Measurements from ENCODE around the gene PRELID2.
"Not testable (repeated sequence)": the region's sequence is repeated elsewhere in the genome, so short reads cannot be mapped to it uniquely, and the experiment has no call there.

The PRELID2 gene

GRCh38 chr5:145805819-145806218 lies 29.3 kb downstream of the PRELID2 start:
- Histone ChIP-seq H3K27me3 (ENCODE audit: control insufficient read depth, insufficient read depth, low read length) (no peaks in the 10 kb centered on the region), H3K4me3 (ENCODE audit: low read length) (no peak overlapping the region), H3K36me3 (ENCODE audit: control insufficient read depth, insufficient read depth, low read length) (no peaks in the 10 kb centered on the region), H3K4me1 (ENCODE audit: control insufficient read depth, insufficient read depth, low read length) (no peaks in the 10 kb centered on the region), H3K9ac (ENCODE audit: low read length) (no peak overlapping the region), H3K9me3 (ENCODE audit: control insufficient read depth, low read length) (no peaks in the 10 kb centered on the region)

GRCh38 chr5:145804701-145805100 lies 30.4 kb downstream of the PRELID2 start:
- no peaks in the 10 kb centered on the region for H3K9me3 ChIP-seq (ENCODE audit: control insufficient read depth, low read length)
- H3K27me3 ChIP-seq (ENCODE audit: control insufficient read depth, insufficient read depth, low read length) = no peaks in the 10 kb centered on the region
- no peaks in the 10 kb centered on the region for H3K4me1 ChIP-seq (ENCODE audit: control insufficient read depth, insufficient read depth, low read length)
- no peaks in the 10 kb centered on the region for H3K36me3 ChIP-seq (ENCODE audit: control insufficient read depth, insufficient read depth, low read length)
- H3K9ac ChIP-seq (ENCODE audit: low read length) = no peak overlapping the region
- H3K4me3 ChIP-seq (ENCODE audit: low read length) = no peak overlapping the region

GRCh38 chr5:145803112-145804004 lies 31.8 kb downstream of the PRELID2 start:
- Histone ChIP-seq H3K9ac (ENCODE audit: low read length) (no peak overlapping the region), H3K9me3 (ENCODE audit: control insufficient read depth, low read length) (no peaks in the 10 kb centered on the region), H3K27me3 (ENCODE audit: control insufficient read depth, insufficient read depth, low read length) (no peaks in the 10 kb centered on the region), H3K36me3 (ENCODE audit: control insufficient read depth, insufficient read depth, low read length) (no peaks in the 10 kb centered on the region), H3K4me3 (ENCODE audit: low read length) (no peak overlapping the region), H3K4me1 (ENCODE audit: control insufficient read depth, insufficient read depth, low read length) (no peaks in the 10 kb centered on the region)

- no peaks in the 10 kb centered on the region for H3K36me3 ChIP-seq (ENCODE audit: control insufficient read depth, insufficient read depth, low read length)
- no peaks in the 10 kb centered on the region for H3K4me1 ChIP-seq (ENCODE audit: control insufficient read depth, insufficient read depth, low read length)
- no peaks in the 10 kb centered on the region for H3K27me3 ChIP-seq (ENCODE audit: control insufficient read depth, insufficient read depth, low read length)
- no peaks in the 10 kb centered on the region for H3K9me3 ChIP-seq (ENCODE audit: control insufficient read depth, low read length)
- H3K9ac ChIP-seq (ENCODE audit: low read length) = no peak overlapping the region
- H3K4me3 ChIP-seq (ENCODE audit: low read length) = no peak overlapping the region
Observed at GRCh38 chr5:145801195-145801594, 33.9 kb downstream of the PRELID2 start.

GRCh38 chr5:145800181-145800580 lies 35.0 kb downstream of the PRELID2 start:
- Histone ChIP-seq H3K4me3 (ENCODE audit: low read length) (no peak overlapping the region), H3K9ac (ENCODE audit: low read length) (no peak overlapping the region), H3K9me3 (ENCODE audit: control insufficient read depth, low read length) (no peaks in the 10 kb centered on the region), H3K27me3 (ENCODE audit: control insufficient read depth, insufficient read depth, low read length) (no peaks in the 10 kb centered on the region), H3K36me3 (ENCODE audit: control insufficient read depth, insufficient read depth, low read length) (no peaks in the 10 kb centered on the region), H3K4me1 (ENCODE audit: control insufficient read depth, insufficient read depth, low read length) (no peaks in the 10 kb centered on the region)

- not testable (repeated sequence) for H3K4me1 ChIP-seq (ENCODE audit: control insufficient read depth, insufficient read depth, low read length); H3K4me3 ChIP-seq (ENCODE audit: low read length); H3K9me3 ChIP-seq (ENCODE audit: control insufficient read depth, low read length); H3K9ac ChIP-seq (ENCODE audit: low read length); H3K36me3 ChIP-seq (ENCODE audit: control insufficient read depth, insufficient read depth, low read length); H3K27me3 ChIP-seq (ENCODE audit: control insufficient read depth, insufficient read depth, low read length)
Observed at GRCh38 chr5:145798503-145798902, 36.6 kb downstream of the PRELID2 start.

GRCh38 chr5:145797336-145797735 lies 37.8 kb downstream of the PRELID2 start:
- H3K4me1 ChIP-seq (ENCODE audit: control insufficient read depth, insufficient read depth, low read length) = no peaks in the 10 kb centered on the region
- H3K27me3 ChIP-seq (ENCODE audit: control insufficient read depth, insufficient read depth, low read length) = no peaks in the 10 kb centered on the region
- H3K9ac ChIP-seq (ENCODE audit: low read length) = no peak overlapping the region
- no peaks in the 10 kb centered on the region for H3K9me3 ChIP-seq (ENCODE audit: control insufficient read depth, low read length)
- no peaks in the 10 kb centered on the region for H3K36me3 ChIP-seq (ENCODE audit: control insufficient read depth, insufficient read depth, low read length)
- no peak overlapping the region for H3K4me3 ChIP-seq (ENCODE audit: low read length)

- Histone ChIP-seq H3K4me1 (ENCODE audit: control insufficient read depth, insufficient read depth, low read length) (no peaks in the 10 kb centered on the region), H3K36me3 (ENCODE audit: control insufficient read depth, insufficient read depth, low read length) (no peaks in the 10 kb centered on the region), H3K9ac (ENCODE audit: low read length) (no peak overlapping the region), H3K9me3 (ENCODE audit: control insufficient read depth, low read length) (no peaks in the 10 kb centered on the region), H3K27me3 (ENCODE audit: control insufficient read depth, insufficient read depth, low read length) (no peaks in the 10 kb centered on the region), H3K4me3 (ENCODE audit: low read length) (no peak overlapping the region)
Observed at GRCh38 chr5:145796318-145796717, 38.8 kb downstream of the PRELID2 start.

GRCh38 chr5:145793574-145793973 lies 41.6 kb downstream of the PRELID2 start:
- Histone ChIP-seq H3K36me3 (ENCODE audit: control insufficient read depth, insufficient read depth, low read length) (no peaks in the 10 kb centered on the region), H3K4me1 (ENCODE audit: control insufficient read depth, insufficient read depth, low read length) (no peaks in the 10 kb centered on the region), H3K4me3 (ENCODE audit: low read length) (no peak overlapping the region), H3K27me3 (ENCODE audit: control insufficient read depth, insufficient read depth, low read length) (no peaks in the 10 kb centered on the region), H3K9ac (ENCODE audit: low read length) (no peak overlapping the region), H3K9me3 (ENCODE audit: control insufficient read depth, low read length) (no peaks in the 10 kb centered on the region)

GRCh38 chr5:145792840-145793239 lies 42.3 kb downstream of the PRELID2 start:
- Histone ChIP-seq H3K4me1 (ENCODE audit: control insufficient read depth, insufficient read depth, low read length) (no peaks in the 10 kb centered on the region), H3K9me3 (ENCODE audit: control insufficient read depth, low read length) (no peaks in the 10 kb centered on the region), H3K27me3 (ENCODE audit: control insufficient read depth, insufficient read depth, low read length) (no peaks in the 10 kb centered on the region), H3K36me3 (ENCODE audit: control insufficient read depth, insufficient read depth, low read length) (no peaks in the 10 kb centered on the region), H3K4me3 (ENCODE audit: low read length) (no peak overlapping the region), H3K9ac (ENCODE audit: low read length) (no peak overlapping the region)

GRCh38 chr5:145791866-145792265 lies 43.3 kb downstream of the PRELID2 start:
- H3K36me3 ChIP-seq (ENCODE audit: control insufficient read depth, insufficient read depth, low read length) = no peaks in the 10 kb centered on the region
- no peaks in the 10 kb centered on the region for H3K27me3 ChIP-seq (ENCODE audit: control insufficient read depth, insufficient read depth, low read length)
- no peak overlapping the region for H3K9ac ChIP-seq (ENCODE audit: low read length)
- no peaks in the 10 kb centered on the region for H3K4me1 ChIP-seq (ENCODE audit: control insufficient read depth, insufficient read depth, low read length)
- no peaks in the 10 kb centered on the region for H3K9me3 ChIP-seq (ENCODE audit: control insufficient read depth, low read length)
- no peak overlapping the region for H3K4me3 ChIP-seq (ENCODE audit: low read length)

- Histone ChIP-seq H3K4me3 (ENCODE audit: low read length) (no peak overlapping the region), H3K27me3 (ENCODE audit: control insufficient read depth, insufficient read depth, low read length) (no peaks in the 10 kb centered on the region), H3K36me3 (ENCODE audit: control insufficient read depth, insufficient read depth, low read length) (peaks cover 6% of the 10 kb centered on the region), H3K9me3 (ENCODE audit: control insufficient read depth, low read length) (no peaks in the 10 kb centered on the region), H3K9ac (ENCODE audit: low read length) (no peak overlapping the region), H3K4me1 (ENCODE audit: control insufficient read depth, insufficient read depth, low read length) (no peaks in the 10 kb centered on the region)
Observed at GRCh38 chr5:145787996-145788395, 47.1 kb downstream of the PRELID2 start.

Data from mucosa of stomach (tissue), 1 donor.